Upper lobe of right lung (tissue), 1 donor: ENCODE data around the gene SENP8. TPM values are rescaled to one million over a fixed set of nuclear protein-coding genes. Genes with fewer than 3 reads are reported as not detected.

Source experiments
- ATAC-seq: fragments of 200-7000 bp; cut with Tn5 transposase; one replicate; pipeline ENCODE4 v1.9.1; 2020; ENCODE audit warnings: mild to moderate bottlenecking, moderate library complexity
- DNase-seq: peaks from one replicate; pipeline ENCODE4 v3.0.0-alpha.2; 2020
- H3K27ac ChIP-seq: fragments of 200-600 bp; one replicate; pipeline ENCODE4 v1.8.0; 2022
- H3K27me3 ChIP-seq: fragments of 200-600 bp; one replicate; pipeline ENCODE4 v1.8.0; 2022; ENCODE audit warnings: mild to moderate bottlenecking
- H3K36me3 ChIP-seq: fragments of 200-600 bp; one replicate; pipeline ENCODE4 v1.8.0; 2022
- H3K4me1 ChIP-seq: fragments of 200-600 bp; one replicate; pipeline ENCODE4 v1.8.0; 2022
- H3K4me3 ChIP-seq: fragments of 200-600 bp; one replicate; pipeline ENCODE4 v1.8.0; 2022; ENCODE audit warnings: mild to moderate bottlenecking
- H3K9me3 ChIP-seq: fragments of 200-600 bp; one replicate; pipeline ENCODE4 v1.8.0; 2022
- intact Hi-C: fragments of 100-400 bp; cut with DNase I; formaldehyde crosslinking; loops from one replicate; pipeline ENCODE4 v1.11.0; 2022
- total RNA-seq: library from RNA; stranded (reverse); fragmentation: NEBNext Ultra II Directional; extraction: Animal tissue kit (Norgen Biotek cat#: 25700); gene quantifications from one replicate; pipeline ENCODE4 v1.2.1, GENCODE V29; 2021
- TF ChIP-seq, protein P1 (sequence below): fragments of 200-600 bp; IDR thresholded peaks from one replicate; pipeline ENCODE4 v1.8.0; 2022; ENCODE audit warnings: antibody characterized with exemption
- donor health status: DM: no; HTN: yes; CAD: no; lungs with severe emphysema.

SENP8 gene
- total RNA-seq, 1 donor from 2014 or later, result 3.3 TPM

DNA sequence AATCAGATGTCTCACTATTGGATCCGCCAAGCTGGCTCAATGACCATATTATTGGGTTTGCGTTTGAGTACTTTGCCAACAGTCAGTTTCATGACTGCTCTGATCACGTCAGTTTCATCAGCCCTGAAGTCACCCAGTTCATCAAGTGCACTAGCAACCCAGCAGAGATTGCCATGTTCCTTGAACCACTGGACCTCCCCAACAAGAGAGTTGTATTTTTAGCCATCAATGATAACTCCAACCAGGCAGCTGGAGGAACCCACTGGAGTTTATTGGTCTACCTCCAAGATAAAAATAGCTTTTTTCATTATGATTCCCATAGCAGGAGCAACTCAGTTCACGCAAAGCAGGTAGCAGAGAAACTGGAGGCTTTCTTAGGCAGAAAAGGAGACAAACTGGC lies 21.5 kb downstream of the SENP8 start:
- TF ChIP-seq, protein P1, sequence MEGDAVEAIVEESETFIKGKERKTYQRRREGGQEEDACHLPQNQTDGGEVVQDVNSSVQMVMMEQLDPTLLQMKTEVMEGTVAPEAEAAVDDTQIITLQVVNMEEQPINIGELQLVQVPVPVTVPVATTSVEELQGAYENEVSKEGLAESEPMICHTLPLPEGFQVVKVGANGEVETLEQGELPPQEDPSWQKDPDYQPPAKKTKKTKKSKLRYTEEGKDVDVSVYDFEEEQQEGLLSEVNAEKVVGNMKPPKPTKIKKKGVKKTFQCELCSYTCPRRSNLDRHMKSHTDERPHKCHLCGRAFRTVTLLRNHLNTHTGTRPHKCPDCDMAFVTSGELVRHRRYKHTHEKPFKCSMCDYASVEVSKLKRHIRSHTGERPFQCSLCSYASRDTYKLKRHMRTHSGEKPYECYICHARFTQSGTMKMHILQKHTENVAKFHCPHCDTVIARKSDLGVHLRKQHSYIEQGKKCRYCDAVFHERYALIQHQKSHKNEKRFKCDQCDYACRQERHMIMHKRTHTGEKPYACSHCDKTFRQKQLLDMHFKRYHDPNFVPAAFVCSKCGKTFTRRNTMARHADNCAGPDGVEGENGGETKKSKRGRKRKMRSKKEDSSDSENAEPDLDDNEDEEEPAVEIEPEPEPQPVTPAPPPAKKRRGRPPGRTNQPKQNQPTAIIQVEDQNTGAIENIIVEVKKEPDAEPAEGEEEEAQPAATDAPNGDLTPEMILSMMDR, result no peak
- intact Hi-C loops, result no loop called here
- no peak for DNase-seq
- H3K36me3 ChIP-seq, result no peaks in the 10 kb centered on the region
- no peak for ATAC-seq
- no peaks in the 10 kb centered on the region for H3K4me1 ChIP-seq
- H3K9me3 ChIP-seq, result no peaks in the 10 kb centered on the region
- no peak overlapping the region for H3K27ac ChIP-seq
- H3K27me3 ChIP-seq, result no peaks in the 10 kb centered on the region
- no peak overlapping the region for H3K4me3 ChIP-seq

DNA sequence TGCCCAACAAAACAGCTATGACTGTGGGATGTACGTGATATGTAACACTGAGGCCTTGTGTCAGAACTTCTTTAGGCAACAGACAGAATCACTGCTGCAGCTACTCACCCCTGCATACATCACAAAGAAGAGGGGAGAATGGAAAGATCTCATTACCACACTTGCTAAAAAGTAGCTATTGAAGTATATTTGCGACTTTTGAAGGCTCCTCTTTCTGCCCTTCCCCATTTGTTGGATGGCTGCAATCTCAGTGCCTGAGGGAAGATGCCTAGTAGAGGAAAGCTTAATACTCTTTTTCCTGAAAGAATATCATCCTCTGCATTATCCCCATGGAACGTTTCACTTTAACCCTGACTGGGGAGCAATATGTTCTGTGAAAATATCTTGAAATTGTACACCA lies 21.9 kb downstream of the SENP8 start:
- no peaks in the 10 kb centered on the region for H3K36me3 ChIP-seq

DNA sequence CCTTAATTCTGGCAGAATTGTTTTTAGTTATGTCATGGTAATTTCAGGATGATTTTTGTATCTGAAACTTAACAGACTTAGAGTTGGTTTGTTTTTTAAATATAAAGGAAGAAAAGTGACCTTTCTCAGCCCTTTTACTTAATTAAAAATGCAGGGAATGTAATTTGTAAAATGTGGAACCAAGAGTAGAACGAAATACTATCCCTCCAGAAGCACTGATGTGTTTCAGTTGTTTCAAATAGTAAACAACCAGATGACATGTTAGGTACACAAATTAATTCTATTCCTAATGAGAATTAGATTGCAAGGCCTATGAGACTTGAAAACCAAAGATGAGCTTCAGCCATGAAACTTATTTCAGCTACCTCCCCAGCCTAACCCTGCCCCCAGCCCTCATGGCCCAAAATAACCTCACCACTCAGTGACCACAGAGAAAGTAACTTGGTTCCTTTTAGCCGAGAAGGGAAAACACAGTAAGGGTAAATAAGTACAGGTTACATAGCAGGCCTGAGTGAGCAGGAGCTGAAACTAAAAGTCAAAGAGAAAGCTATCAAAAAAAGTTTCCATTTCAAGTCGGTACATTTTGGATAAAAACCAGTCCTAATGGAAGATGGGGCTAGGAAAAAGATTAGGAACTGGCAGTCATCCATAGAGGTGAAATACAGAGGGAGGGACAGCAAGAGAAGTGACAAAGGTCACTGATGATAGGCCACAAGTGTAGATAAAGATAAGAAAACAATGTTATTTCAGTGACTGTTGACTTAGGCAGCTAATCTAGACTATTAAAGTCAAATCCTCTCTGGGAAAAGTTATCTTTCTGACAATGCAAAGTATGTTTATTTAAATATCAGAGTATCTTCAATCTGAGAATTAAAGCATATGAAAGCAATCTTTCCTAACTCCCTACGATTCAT lies 23.2 kb downstream of the SENP8 start:
- no peak overlapping the region for H3K4me3 ChIP-seq
- TF ChIP-seq, protein P1, result no peak
- no peaks in the 10 kb centered on the region for H3K9me3 ChIP-seq
- no peaks in the 10 kb centered on the region for H3K27me3 ChIP-seq
- DNase-seq (no peak), ATAC-seq (peak; percentile 59)
- H3K27ac ChIP-seq, result no peak overlapping the region
- H3K36me3 ChIP-seq, result no peaks in the 10 kb centered on the region
- intact Hi-C loops, result no loop called here
- no peaks in the 10 kb centered on the region for H3K4me1 ChIP-seq

More for the DNA sequence above, 21.9 kb downstream of the SENP8 start:
- Histone ChIP-seq H3K4me3 (no peak overlapping the region), H3K4me1 (no peaks in the 10 kb centered on the region), H3K27ac (no peak overlapping the region), H3K27me3 (no peaks in the 10 kb centered on the region), H3K9me3 (no peaks in the 10 kb centered on the region)
- DNase-seq (no peak), ATAC-seq (no peak)
- intact Hi-C loops, result no loop called here
- TF ChIP-seq, protein P1, result no peak

DNA sequence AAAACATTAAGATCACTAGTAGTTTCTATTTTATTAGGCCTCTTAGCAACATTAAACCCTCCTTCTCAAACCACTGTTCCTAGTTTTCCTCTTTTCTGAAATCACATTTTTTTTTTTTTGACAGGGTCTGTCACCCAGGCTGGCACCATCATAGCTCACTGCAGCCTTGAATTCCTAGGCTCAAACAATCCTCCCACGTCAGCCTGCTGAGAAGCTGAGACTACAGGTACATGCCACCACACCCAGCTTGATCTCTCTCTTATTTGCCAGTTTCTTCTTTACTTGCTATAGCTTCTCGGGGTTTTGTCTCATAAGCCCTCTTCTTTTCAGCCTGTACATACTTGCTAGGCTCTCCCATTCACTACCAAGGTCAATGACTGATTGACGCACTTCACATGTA lies 28.0 kb downstream of the SENP8 start:
- DNase-seq (no peak), ATAC-seq (no peak)
- Histone ChIP-seq H3K27ac (no peak overlapping the region), H3K9me3 (no peaks in the 10 kb centered on the region), H3K27me3 (no peaks in the 10 kb centered on the region), H3K36me3 (no peaks in the 10 kb centered on the region), H3K4me1 (no peaks in the 10 kb centered on the region), H3K4me3 (no peak overlapping the region)
- TF ChIP-seq, protein P1, result no peak
- intact Hi-C loops, result no loop called here

DNA sequence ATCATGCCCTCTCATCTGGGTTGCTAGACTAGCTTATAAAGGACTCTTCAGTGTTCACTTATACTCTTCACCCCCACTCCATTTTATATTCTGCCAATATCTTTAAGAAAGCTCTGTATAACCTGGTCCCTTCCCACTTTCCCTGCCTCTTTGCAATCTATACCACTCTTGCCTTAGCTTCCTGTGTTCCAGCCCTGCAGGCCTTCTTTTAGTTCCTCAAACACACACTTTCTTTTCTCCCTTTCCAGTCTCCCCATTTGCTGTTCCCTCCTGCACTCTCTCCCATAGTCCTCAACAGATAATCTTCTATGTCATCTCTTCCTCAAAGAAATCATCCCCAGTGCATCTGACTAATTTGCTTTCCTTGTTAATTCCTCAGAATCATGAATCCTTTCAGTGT lies 28.7 kb downstream of the SENP8 start:
- H3K4me1 ChIP-seq, result no peaks in the 10 kb centered on the region
- intact Hi-C loops, result no loop called here
- no peaks in the 10 kb centered on the region for H3K36me3 ChIP-seq
- H3K27ac ChIP-seq, result no peak overlapping the region
- TF ChIP-seq, protein P1, result no peak
- DNase-seq (no peak), ATAC-seq (no peak)
- H3K27me3 ChIP-seq, result no peaks in the 10 kb centered on the region
- H3K9me3 ChIP-seq, result no peaks in the 10 kb centered on the region
- H3K4me3 ChIP-seq, result no peak overlapping the region
